Kidney (tissue), 14 donors: ENCODE measurements around the gene NDUFS8. TPM values are rescaled to one million over a fixed set of nuclear protein-coding genes. Genes with fewer than 3 reads are reported as not detected.

Experiments
- DNase-seq, 5 donors: peaks; one replicate each; pipeline ENCODE4 v3.0.0-alpha.2; 2013 to 2020
- FAIRE-seq: peaks from 2 replicates; lab custom pipeline; 2012; peaks lifted over from hg19 to GRCh38; lab: Jason Lieb, UNC
- H3K27ac ChIP-seq, 2 donors: one replicate each; pipeline ENCODE4 v1.7.0; 2013; ENCODE audit warnings: low read depth in 2 of 2, low read length in 2 of 2, inconsistent platforms in 1 of 2
- H3K27me3 ChIP-seq: one replicate; pipeline ENCODE4 v1.7.1; 2013; ENCODE audit warnings: low read length, inconsistent platforms; ENCODE audit not compliant: control insufficient read depth, insufficient read depth
- H3K36me3 ChIP-seq, 3 donors: one replicate each; pipeline versions ENCODE4 v1.7.0 to v1.7.1; 2013; ENCODE audit warnings: low read length in 3 of 3, control low read depth in 1 of 3, inconsistent platforms in 1 of 3; ENCODE audit not compliant: insufficient read depth in 3 of 3, control insufficient read depth in 2 of 3
- H3K4me1 ChIP-seq, 3 donors: one replicate each; pipeline versions ENCODE4 v1.7.0 to v1.7.1; 2013; ENCODE audit warnings: low read length in 3 of 3, inconsistent platforms in 1 of 3, low read depth in 1 of 3; ENCODE audit not compliant: control insufficient read depth in 2 of 3, insufficient read depth in 2 of 3
- H3K4me3 ChIP-seq, 3 donors: one replicate each; pipeline versions ENCODE4 v1.7.0 to v1.8.1; 2013; ENCODE audit warnings: low read length in 3 of 3, control low read depth in 1 of 3, inconsistent platforms in 1 of 3
- H3K9ac ChIP-seq, 3 donors: one replicate each; pipeline versions ENCODE4 v1.7.0 to v1.7.1; 2013; ENCODE audit warnings: low read length in 3 of 3, control low read depth in 1 of 3, inconsistent platforms in 1 of 3
- H3K9me3 ChIP-seq, 3 donors: one replicate each; pipeline versions ENCODE4 v1.7.0 to v1.7.1; 2013; ENCODE audit warnings: low read length in 3 of 3, control low read depth in 1 of 3, inconsistent platforms in 1 of 3; ENCODE audit not compliant: control insufficient read depth in 2 of 3, insufficient read depth in 1 of 3
- intact Hi-C: fragments of 100-400 bp; cut with DNase I; formaldehyde crosslinking; loops from one replicate; pipeline ENCODE4 v1.11.1; 2022
- polyA plus RNA-seq: library from polyadenylated mRNA; stranded (reverse); fragments of 350-450 nt; fragmentation: Illumina TruSeq; extraction: RNeasy Lipid Tissue Mini Kit (QIAGEN cat#74804); gene quantifications from one replicate; pipeline ENCODE4 v1.2.3, GENCODE V29; 2014; ENCODE audit warnings: low read depth, low replicate concordance; ENCODE audit not compliant: insufficient read depth
- total RNA-seq: library from RNA; stranded (reverse); fragmentation: NEBNext Ultra II Directional; extraction: Animal tissue kit (Norgen Biotek cat#: 25700); gene quantifications from one replicate; pipeline ENCODE4 v1.2.1, GENCODE V29; 2021
- TF ChIP-seq, protein P1 (sequence below): IDR thresholded peaks from 3 replicates; pipeline ENCODE4 v1.5.1; 2012; ENCODE audit warnings: mild to moderate bottlenecking, moderate library complexity, borderline replicate concordance; ENCODE audit not compliant: insufficient read depth; ENCODE audit errors: extremely low read depth
- donor health status: control.
- donor health status: control.
- donor health status: control.
- donor health status: control.
- donor health status: control.
- donor health status: DM: yes; HTN: yes; CAD: no.
- donor health status: Normal renal cell carcinoma (clear cell type).

NDUFS8 gene
- total and polyA plus RNA-seq, 2 donors from 2014 or later, result 144 to 472 TPM

GRCh38 chr11:68014947-68015447 is 15.5 kb upstream of the NDUFS8 start:
- Histone ChIP-seq H3K27ac (peak overlapping the region in 1 of 2 donors; percentile 33), H3K4me3 (no peak overlapping the region), H3K36me3 (no peaks in the 10 kb centered on the region), H3K27me3 (no peaks in the 10 kb centered on the region), H3K4me1 (peaks cover 0 to 38% (median 18%) of the 10 kb centered on the region in 3 donors), H3K9ac (no peak overlapping the region), H3K9me3 (no peaks in the 10 kb centered on the region)
- TF ChIP-seq, protein P1, sequence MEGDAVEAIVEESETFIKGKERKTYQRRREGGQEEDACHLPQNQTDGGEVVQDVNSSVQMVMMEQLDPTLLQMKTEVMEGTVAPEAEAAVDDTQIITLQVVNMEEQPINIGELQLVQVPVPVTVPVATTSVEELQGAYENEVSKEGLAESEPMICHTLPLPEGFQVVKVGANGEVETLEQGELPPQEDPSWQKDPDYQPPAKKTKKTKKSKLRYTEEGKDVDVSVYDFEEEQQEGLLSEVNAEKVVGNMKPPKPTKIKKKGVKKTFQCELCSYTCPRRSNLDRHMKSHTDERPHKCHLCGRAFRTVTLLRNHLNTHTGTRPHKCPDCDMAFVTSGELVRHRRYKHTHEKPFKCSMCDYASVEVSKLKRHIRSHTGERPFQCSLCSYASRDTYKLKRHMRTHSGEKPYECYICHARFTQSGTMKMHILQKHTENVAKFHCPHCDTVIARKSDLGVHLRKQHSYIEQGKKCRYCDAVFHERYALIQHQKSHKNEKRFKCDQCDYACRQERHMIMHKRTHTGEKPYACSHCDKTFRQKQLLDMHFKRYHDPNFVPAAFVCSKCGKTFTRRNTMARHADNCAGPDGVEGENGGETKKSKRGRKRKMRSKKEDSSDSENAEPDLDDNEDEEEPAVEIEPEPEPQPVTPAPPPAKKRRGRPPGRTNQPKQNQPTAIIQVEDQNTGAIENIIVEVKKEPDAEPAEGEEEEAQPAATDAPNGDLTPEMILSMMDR, result no peak
- intact Hi-C loops, result no loop called here
- no peak for DNase-seq
- no peak for FAIRE-seq

- H3K4me1 ChIP-seq, result peaks cover 0 to 35% (median 18%) of the 10 kb centered on the region in 3 donors
- no peaks in the 10 kb centered on the region for H3K27me3 ChIP-seq
- no peaks in the 10 kb centered on the region for H3K36me3 ChIP-seq
- H3K27ac ChIP-seq, result no peak overlapping the region
- no peaks in the 10 kb centered on the region for H3K9me3 ChIP-seq
- H3K4me3 ChIP-seq, result no peak overlapping the region
- DNase-seq, result no peak
- no peak overlapping the region for H3K9ac ChIP-seq
- TF ChIP-seq, protein P1, result no peak
- intact Hi-C loops, result no loop called here
- FAIRE-seq, result no peak
Measured at GRCh38 chr11:68015467-68015866, 15.0 kb upstream of the NDUFS8 start.

GRCh38 chr11:68016161-68016903 is 14.1 kb upstream of the NDUFS8 start:
- no peak overlapping the region for H3K9ac ChIP-seq
- intact Hi-C loops, result no loop called here
- no peak overlapping the region for H3K27ac ChIP-seq
- no peaks in the 10 kb centered on the region for H3K27me3 ChIP-seq
- FAIRE-seq (no peak), DNase-seq (no peak)
- no peak overlapping the region for H3K4me3 ChIP-seq
- H3K9me3 ChIP-seq, result no peaks in the 10 kb centered on the region
- H3K36me3 ChIP-seq, result no peaks in the 10 kb centered on the region
- H3K4me1 ChIP-seq, result peaks cover 0 to 31% (median 12%) of the 10 kb centered on the region in 3 donors
- TF ChIP-seq, protein P1, result no peak
